CD4-positive, alpha-beta memory T cell (primary cell): ENCODE results near the gene LRRTM2. TPM values are rescaled to one million over a fixed set of nuclear protein-coding genes. Genes with fewer than 3 reads are reported as not detected.

ENCODE experiments used
- CTCF ChIA-PET: fragments of 350-600 bp; sonication (Branson Sonifier 250); formaldehyde crosslinking; loops from one replicate; lab custom pipeline; 2021; ENCODE audit warnings: inconsistent platforms; ENCODE audit not compliant: partially characterized antibody; lab: Charles Lee
- POLR2A ChIA-PET: fragments of 350-600 bp; sonication (Branson Sonifier 250); formaldehyde crosslinking; loops from one replicate; lab custom pipeline; 2021; ENCODE audit not compliant: partially characterized antibody; lab: Charles Lee
- DNase-seq, 5 donors: peaks; one replicate each; pipeline versions ENCODE4 v3.0.0 to v3.0.0-alpha.2; 2020 to 2022; ENCODE audit warnings: mixed read lengths in 1 of 5
- H3K27ac ChIP-seq: one replicate; pipeline ENCODE4 v1.7.0; 2013; ENCODE audit warnings: low read depth, low read length
- H3K27me3 ChIP-seq: 2 replicates; pipeline ENCODE4 v1.7.0; 2013; ENCODE audit warnings: mild to moderate bottlenecking, low read length, moderate library complexity; ENCODE audit not compliant: insufficient read depth
- H3K36me3 ChIP-seq: 2 replicates; pipeline ENCODE4 v1.7.0; 2013; ENCODE audit warnings: mild to moderate bottlenecking, low read length, moderate library complexity; ENCODE audit not compliant: insufficient read depth
- H3K4me1 ChIP-seq: 2 replicates; pipeline ENCODE4 v1.7.0; 2013; ENCODE audit warnings: mild to moderate bottlenecking, low read length, moderate library complexity; ENCODE audit not compliant: insufficient read depth
- H3K4me3 ChIP-seq, 2 donors: one replicate each; pipeline ENCODE4 v1.7.0; 2013; ENCODE audit warnings: low read length in 2 of 2, mild to moderate bottlenecking in 1 of 2
- H3K9me3 ChIP-seq, 2 donors: one replicate each; pipeline ENCODE4 v1.7.0; 2013; ENCODE audit warnings: low read length in 2 of 2, control low read depth in 1 of 2; ENCODE audit not compliant: control insufficient read depth in 1 of 2
- H3K27ac Mint-ChIP-seq, 7 donors: one replicate each; pipeline ENCODE4 v1.8.0; 2020 to 2021; ENCODE audit warnings: mixed read lengths in 7 of 7, mild to moderate bottlenecking in 6 of 7, inconsistent platforms in 3 of 7, moderate library complexity in 3 of 7
- H3K27me3 Mint-ChIP-seq, 2 donors: one replicate each; pipeline ENCODE4 v1.8.0; 2020 to 2021; ENCODE audit warnings: mixed read lengths in 2 of 2
- H3K36me3 Mint-ChIP-seq, 2 donors: one replicate each; pipeline ENCODE4 v1.8.0; 2020 to 2021; ENCODE audit warnings: mixed read lengths in 2 of 2, inconsistent platforms in 1 of 2, mild to moderate bottlenecking in 1 of 2
- H3K4me1 Mint-ChIP-seq, 4 donors: one replicate each; pipeline ENCODE4 v1.8.0; 2020 to 2021; ENCODE audit warnings: mixed read lengths in 4 of 4, mild to moderate bottlenecking in 1 of 4
- H3K4me3 Mint-ChIP-seq, 8 donors: one replicate each; pipeline ENCODE4 v1.8.0; 2020 to 2021; ENCODE audit warnings: mixed read lengths in 8 of 8, mild to moderate bottlenecking in 7 of 8, moderate library complexity in 6 of 8, inconsistent platforms in 3 of 8
- H3K9me3 Mint-ChIP-seq, 8 donors: one replicate each; pipeline ENCODE4 v1.8.0; 2020 to 2021; ENCODE audit warnings: mixed read lengths in 8 of 8, mild to moderate bottlenecking in 5 of 8, inconsistent platforms in 3 of 8, moderate library complexity in 1 of 8
- intact Hi-C: fragments of 100-400 bp; cut with micrococcal nuclease; formaldehyde crosslinking; loops from one replicate; pipeline ENCODE4 v1.15.1; 2023
- polyA plus RNA-seq, 2 donors: library from polyadenylated mRNA; unstranded; fragments of 300-500 nt; fragmentation: Illumina TruSeq; gene quantifications; one replicate each; pipeline ENCODE4 v1.2.3, GENCODE V29; 2021
- total RNA-seq, 2 experiments: library from RNA; stranded (reverse); gene quantifications; one replicate each; pipeline ENCODE4 v1.2.3, GENCODE V29; 2021

LRRTM2 gene
- total and polyA plus RNA-seq, 4 experiments from 2014 or later, result not detected

GRCh38 chr5:138912093-138912492 is 37.0 kb upstream of the LRRTM2 start:
- intact Hi-C loops, result no loop called here
- Mint-ChIP-seq H3K27me3 (no peaks in the 10 kb centered on the region), H3K4me3 (no peak overlapping the region), H3K36me3 (peaks cover 2 to 13% of the 10 kb centered on the region in 2 donors), H3K27ac (peak overlapping the region in 1 of 7 donors; percentile 11), H3K9me3 (no peaks in the 10 kb centered on the region), H3K4me1 (peaks cover 0 to 6% (median 0%) of the 10 kb centered on the region in 4 donors)
- H3K27ac ChIP-seq, result no peak overlapping the region
- no peaks in the 10 kb centered on the region for H3K4me1 ChIP-seq
- CTCF ChIA-PET, result no interaction called here
- POLR2A ChIA-PET, result no interaction called here
- no peak overlapping the region for H3K4me3 ChIP-seq
- H3K9me3 ChIP-seq, result no peaks in the 10 kb centered on the region
- H3K36me3 ChIP-seq, result no peaks in the 10 kb centered on the region
- no peaks in the 10 kb centered on the region for H3K27me3 ChIP-seq
- no peak for DNase-seq

- ChIA-PET POLR2A (no interaction called here), CTCF (no interaction called here)
- Histone ChIP-seq H3K4me3 (no peak overlapping the region), H3K9me3 (no peaks in the 10 kb centered on the region), H3K4me1 (no peaks in the 10 kb centered on the region), H3K27ac (no peak overlapping the region), H3K27me3 (no peaks in the 10 kb centered on the region), H3K36me3 (no peaks in the 10 kb centered on the region)
- H3K36me3 Mint-ChIP-seq, result peaks cover 2 to 18% of the 10 kb centered on the region in 2 donors
- H3K4me1 Mint-ChIP-seq, result peaks cover 0 to 6% (median 0%) of the 10 kb centered on the region in 4 donors
- no peak for DNase-seq
- H3K27me3 Mint-ChIP-seq, result no peaks in the 10 kb centered on the region
- no peak overlapping the region for H3K4me3 Mint-ChIP-seq
- no peak overlapping the region for H3K27ac Mint-ChIP-seq
- no peaks in the 10 kb centered on the region for H3K9me3 Mint-ChIP-seq
- intact Hi-C loops, result no loop called here
Measured at GRCh38 chr5:138911441-138911840, 36.3 kb upstream of the LRRTM2 start.

- no peaks in the 10 kb centered on the region for H3K27me3 Mint-ChIP-seq
- H3K4me3 ChIP-seq, result no peak overlapping the region
- ChIA-PET POLR2A (no interaction called here), CTCF (no interaction called here)
- peaks cover 5 to 18% of the 10 kb centered on the region in 2 donors for H3K36me3 Mint-ChIP-seq
- DNase-seq, result no peak
- no peak overlapping the region for H3K27ac ChIP-seq
- no peaks in the 10 kb centered on the region for H3K9me3 Mint-ChIP-seq
- H3K27ac Mint-ChIP-seq, result peak overlapping the region in 1 of 7 donors; percentile 49
- no peaks in the 10 kb centered on the region for H3K36me3 ChIP-seq
- no peaks in the 10 kb centered on the region for H3K4me1 ChIP-seq
- H3K9me3 ChIP-seq, result no peaks in the 10 kb centered on the region
- H3K27me3 ChIP-seq, result no peaks in the 10 kb centered on the region
- peaks cover 0 to 6% (median 0%) of the 10 kb centered on the region in 4 donors for H3K4me1 Mint-ChIP-seq
- intact Hi-C loops, result no loop called here
- H3K4me3 Mint-ChIP-seq, result no peak overlapping the region
Measured at GRCh38 chr5:138910546-138911185, 35.5 kb upstream of the LRRTM2 start.

- Mint-ChIP-seq H3K36me3 (peaks cover 5 to 14% of the 10 kb centered on the region in 2 donors), H3K27me3 (no peaks in the 10 kb centered on the region), H3K9me3 (no peaks in the 10 kb centered on the region), H3K27ac (no peak overlapping the region), H3K4me1 (peaks cover 0 to 6% (median 0%) of the 10 kb centered on the region in 4 donors), H3K4me3 (no peak overlapping the region)
- no peaks in the 10 kb centered on the region for H3K4me1 ChIP-seq
- POLR2A ChIA-PET, result no interaction called here
- H3K27ac ChIP-seq, result no peak overlapping the region
- no peaks in the 10 kb centered on the region for H3K27me3 ChIP-seq
- DNase-seq, result no peak
- CTCF ChIA-PET, result no interaction called here
- H3K4me3 ChIP-seq, result no peak overlapping the region
- H3K9me3 ChIP-seq, result no peaks in the 10 kb centered on the region
- no peaks in the 10 kb centered on the region for H3K36me3 ChIP-seq
- intact Hi-C loops, result no loop called here
Measured at GRCh38 chr5:138909734-138910133, 34.6 kb upstream of the LRRTM2 start.

- peaks cover 10 to 18% of the 10 kb centered on the region in 2 donors for H3K36me3 Mint-ChIP-seq
- H3K9me3 ChIP-seq, result no peaks in the 10 kb centered on the region
- H3K4me3 ChIP-seq, result no peak overlapping the region
- no peak overlapping the region for H3K27ac Mint-ChIP-seq
- no peak overlapping the region for H3K4me3 Mint-ChIP-seq
- no peaks in the 10 kb centered on the region for H3K9me3 Mint-ChIP-seq
- POLR2A ChIA-PET, result no interaction called here
- H3K36me3 ChIP-seq, result no peaks in the 10 kb centered on the region
- no peaks in the 10 kb centered on the region for H3K4me1 ChIP-seq
- no peak for DNase-seq
- no peaks in the 10 kb centered on the region for H3K27me3 Mint-ChIP-seq
- no peak overlapping the region for H3K27ac ChIP-seq
- CTCF ChIA-PET, result no interaction called here
- H3K4me1 Mint-ChIP-seq, result peaks cover 2 to 13% (median 5%) of the 10 kb centered on the region in 4 donors
- intact Hi-C loops, result no loop called here
- H3K27me3 ChIP-seq, result no peaks in the 10 kb centered on the region
Measured at GRCh38 chr5:138905541-138905940, 30.4 kb upstream of the LRRTM2 start.

DNA sequence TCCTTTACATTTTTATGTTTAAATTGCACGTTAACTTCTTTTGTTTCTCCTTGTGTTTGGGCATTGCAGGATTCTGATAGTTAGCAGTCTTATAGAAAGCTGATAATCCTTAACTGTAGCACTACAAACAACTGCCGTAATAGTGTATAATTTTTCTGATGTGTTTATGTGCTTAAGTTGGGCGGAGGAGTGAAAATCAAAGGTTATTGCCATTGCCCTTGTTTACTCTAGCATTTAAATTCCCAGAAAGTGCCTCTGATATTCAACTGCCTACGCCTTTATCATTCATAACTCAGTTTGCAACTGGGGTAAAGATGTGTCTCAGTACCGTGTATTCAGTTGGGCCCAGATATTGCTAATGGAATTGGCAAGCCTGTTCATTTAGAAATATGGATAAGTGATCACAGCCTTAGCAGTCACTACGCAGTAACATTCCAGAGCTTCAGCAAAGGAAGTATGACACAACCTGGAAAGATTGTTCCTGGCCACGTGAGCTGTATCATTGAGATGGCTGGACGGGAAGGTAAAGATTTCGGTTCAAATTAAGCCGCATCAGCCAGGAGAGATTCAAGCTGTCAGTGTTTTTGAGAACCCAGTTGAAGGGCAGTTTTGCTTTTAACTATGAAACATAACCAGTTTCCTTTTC is 28.1 kb upstream of the LRRTM2 start:
- no peaks in the 10 kb centered on the region for H3K27me3 Mint-ChIP-seq
- ChIA-PET CTCF (no interaction called here), POLR2A (no interaction called here)
- no peaks in the 10 kb centered on the region for H3K9me3 ChIP-seq
- H3K27ac ChIP-seq, result no peak overlapping the region
- peaks cover 9 to 18% of the 10 kb centered on the region in 2 donors for H3K36me3 Mint-ChIP-seq
- peaks cover 4% of the 10 kb centered on the region for H3K4me1 ChIP-seq
- peaks cover 5 to 15% (median 9%) of the 10 kb centered on the region in 4 donors for H3K4me1 Mint-ChIP-seq
- no peak for DNase-seq
- no peaks in the 10 kb centered on the region for H3K27me3 ChIP-seq
- H3K27ac Mint-ChIP-seq, result no peak overlapping the region
- H3K4me3 ChIP-seq, result no peak overlapping the region
- H3K4me3 Mint-ChIP-seq, result no peak overlapping the region
- no peaks in the 10 kb centered on the region for H3K9me3 Mint-ChIP-seq
- H3K36me3 ChIP-seq, result no peaks in the 10 kb centered on the region
- intact Hi-C loops, result no loop called here

- POLR2A ChIA-PET, result no interaction called here
- H3K27ac Mint-ChIP-seq, result peak overlapping the region in 1 of 7 donors; percentile 19
Measured at GRCh38 chr5:138901716-138902115, 26.6 kb upstream of the LRRTM2 start.

More at GRCh38 chr5:138901716-138902115, 26.6 kb upstream of the LRRTM2 start:
- intact Hi-C loops, result no loop called here
- CTCF ChIA-PET, result no interaction called here
- no peaks in the 10 kb centered on the region for H3K9me3 ChIP-seq
- no peak overlapping the region for H3K4me3 Mint-ChIP-seq
- no peak overlapping the region for H3K27ac ChIP-seq
- no peaks in the 10 kb centered on the region for H3K9me3 Mint-ChIP-seq
- H3K4me3 ChIP-seq, result no peak overlapping the region
- H3K27me3 Mint-ChIP-seq, result no peaks in the 10 kb centered on the region
- peaks cover 9 to 15% of the 10 kb centered on the region in 2 donors for H3K36me3 Mint-ChIP-seq
- DNase-seq, result no peak
- H3K4me1 Mint-ChIP-seq, result peaks cover 5 to 15% (median 9%) of the 10 kb centered on the region in 4 donors
- no peaks in the 10 kb centered on the region for H3K27me3 ChIP-seq
- H3K4me1 ChIP-seq, result peaks cover 4% of the 10 kb centered on the region
- H3K36me3 ChIP-seq, result no peaks in the 10 kb centered on the region
